ENCODE data around the gene NFIA.

- TF ChIP-seq, protein P1, sequence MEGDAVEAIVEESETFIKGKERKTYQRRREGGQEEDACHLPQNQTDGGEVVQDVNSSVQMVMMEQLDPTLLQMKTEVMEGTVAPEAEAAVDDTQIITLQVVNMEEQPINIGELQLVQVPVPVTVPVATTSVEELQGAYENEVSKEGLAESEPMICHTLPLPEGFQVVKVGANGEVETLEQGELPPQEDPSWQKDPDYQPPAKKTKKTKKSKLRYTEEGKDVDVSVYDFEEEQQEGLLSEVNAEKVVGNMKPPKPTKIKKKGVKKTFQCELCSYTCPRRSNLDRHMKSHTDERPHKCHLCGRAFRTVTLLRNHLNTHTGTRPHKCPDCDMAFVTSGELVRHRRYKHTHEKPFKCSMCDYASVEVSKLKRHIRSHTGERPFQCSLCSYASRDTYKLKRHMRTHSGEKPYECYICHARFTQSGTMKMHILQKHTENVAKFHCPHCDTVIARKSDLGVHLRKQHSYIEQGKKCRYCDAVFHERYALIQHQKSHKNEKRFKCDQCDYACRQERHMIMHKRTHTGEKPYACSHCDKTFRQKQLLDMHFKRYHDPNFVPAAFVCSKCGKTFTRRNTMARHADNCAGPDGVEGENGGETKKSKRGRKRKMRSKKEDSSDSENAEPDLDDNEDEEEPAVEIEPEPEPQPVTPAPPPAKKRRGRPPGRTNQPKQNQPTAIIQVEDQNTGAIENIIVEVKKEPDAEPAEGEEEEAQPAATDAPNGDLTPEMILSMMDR (IDR thresholded peaks at IDR 0.05), result no peak
- no peak for TF ChIP-seq POLR2A (IDR thresholded peaks at IDR 0.05; ENCODE audit: low read depth)
- TF ChIP-seq EP300 (IDR thresholded peaks at IDR 0.05), result no peak
- TF ChIP-seq POLR2AphosphoS5 (IDR thresholded peaks at IDR 0.05), result no peak
Measured at GRCh38 chr1:61368876-61369275, 286.5 kb downstream of the NFIA start.

Data from esophagus muscularis mucosa (tissue), 4 donors.